ENCODE measurements around the gene NGFR. TPM values are rescaled to one million over a fixed set of nuclear protein-coding genes. Genes with fewer than 3 reads are reported as not detected.

Gene NGFR
- total RNA-seq, result 0.04 TPM in 1 of 2 replicates, not detected in the other

- TF ChIP-seq CTCF (IDR thresholded peaks at IDR 0.05; ENCODE audit: insufficient read depth, low read length, poor library complexity, severe bottlenecking), result no peak
- Histone ChIP-seq H3K4me3 (ENCODE audit: low read depth, low read length) (peak within 1 kb of the TSS; percentile 15), H3K27me3 (ENCODE audit: control insufficient read depth, insufficient read depth, low read length) (peaks cover 64% of the 10 kb centered on the region), H3K36me3 (ENCODE audit: control insufficient read depth, insufficient read depth, low read length) (no peaks in the 10 kb centered on the region)
- DNase-seq (ENCODE audit: low read depth), result no peak
Observed at GRCh38 chr17:49494986-49495841, at the start of gene NGFR. Gene NGFR (plus strand): TSS chr17:49495293. CDS start chr17:49495418, 125 bp downstream.

- no peak for TF ChIP-seq CTCF (IDR thresholded peaks at IDR 0.05; ENCODE audit: insufficient read depth, low read length, poor library complexity, severe bottlenecking)
- no peaks in the 10 kb centered on the region for H3K36me3 ChIP-seq (ENCODE audit: control insufficient read depth, insufficient read depth, low read length)
Observed at GRCh38 chr17:49445591-49445990, 49.5 kb upstream of the NGFR start.

GRCh38 chr17:49447628-49448302, 47.3 kb upstream of the NGFR start:
- H3K36me3 ChIP-seq (ENCODE audit: control insufficient read depth, insufficient read depth, low read length), result no peaks in the 10 kb centered on the region
- no peak for DNase-seq (ENCODE audit: low read depth)
- no peak overlapping the region for H3K4me3 ChIP-seq (ENCODE audit: low read depth, low read length)
- peaks cover 14% of the 10 kb centered on the region for H3K27me3 ChIP-seq (ENCODE audit: control insufficient read depth, insufficient read depth, low read length)
- no peak for TF ChIP-seq CTCF (IDR thresholded peaks at IDR 0.05; ENCODE audit: insufficient read depth, low read length, poor library complexity, severe bottlenecking)

More at GRCh38 chr17:49445591-49445990, 49.5 kb upstream of the NGFR start:
- H3K4me3 ChIP-seq (ENCODE audit: low read depth, low read length), result no peak overlapping the region
- peaks cover 22% of the 10 kb centered on the region for H3K27me3 ChIP-seq (ENCODE audit: control insufficient read depth, insufficient read depth, low read length)
- DNase-seq (ENCODE audit: low read depth), result no peak

GRCh38 chr17:49450181-49450580, 44.9 kb upstream of the NGFR start:
- peaks cover 8% of the 10 kb centered on the region for H3K27me3 ChIP-seq (ENCODE audit: control insufficient read depth, insufficient read depth, low read length)
- H3K36me3 ChIP-seq (ENCODE audit: control insufficient read depth, insufficient read depth, low read length), result no peaks in the 10 kb centered on the region
- H3K4me3 ChIP-seq (ENCODE audit: low read depth, low read length), result no peak overlapping the region
- no peak for DNase-seq (ENCODE audit: low read depth)
- TF ChIP-seq CTCF (IDR thresholded peaks at IDR 0.05; ENCODE audit: insufficient read depth, low read length, poor library complexity, severe bottlenecking), result no peak

GRCh38 chr17:49450735-49451134, 44.4 kb upstream of the NGFR start:
- TF ChIP-seq CTCF (IDR thresholded peaks at IDR 0.05; ENCODE audit: insufficient read depth, low read length, poor library complexity, severe bottlenecking), result no peak
- no peak for DNase-seq (ENCODE audit: low read depth)
- Histone ChIP-seq H3K27me3 (ENCODE audit: control insufficient read depth, insufficient read depth, low read length) (peaks cover 6% of the 10 kb centered on the region), H3K36me3 (ENCODE audit: control insufficient read depth, insufficient read depth, low read length) (no peaks in the 10 kb centered on the region), H3K4me3 (ENCODE audit: low read depth, low read length) (no peak overlapping the region)

Data from kidney epithelial cell (primary cell).